ENCODE data around the gene CNOT2.

The CNOT2 gene

DNA sequence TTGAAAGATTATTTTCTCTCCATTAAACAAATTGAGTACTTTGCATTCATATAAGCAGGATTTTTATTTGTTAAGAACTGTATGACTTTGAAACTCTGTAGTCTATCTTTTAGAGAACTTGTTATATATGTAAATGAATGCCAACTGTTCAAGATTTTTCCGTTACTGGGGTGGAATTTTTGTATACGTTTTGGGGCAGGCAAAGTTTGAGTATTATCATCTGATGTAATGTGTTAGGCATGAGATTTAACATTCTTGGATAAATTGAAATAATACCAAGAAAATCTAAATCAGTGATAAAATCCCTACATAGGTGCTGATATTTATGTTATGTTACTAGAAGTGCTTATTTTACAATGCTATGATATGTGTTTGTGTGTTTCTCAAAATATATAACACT lies 8.4 kb downstream of the CNOT2 start:
- no peak for DNase-seq

DNA sequence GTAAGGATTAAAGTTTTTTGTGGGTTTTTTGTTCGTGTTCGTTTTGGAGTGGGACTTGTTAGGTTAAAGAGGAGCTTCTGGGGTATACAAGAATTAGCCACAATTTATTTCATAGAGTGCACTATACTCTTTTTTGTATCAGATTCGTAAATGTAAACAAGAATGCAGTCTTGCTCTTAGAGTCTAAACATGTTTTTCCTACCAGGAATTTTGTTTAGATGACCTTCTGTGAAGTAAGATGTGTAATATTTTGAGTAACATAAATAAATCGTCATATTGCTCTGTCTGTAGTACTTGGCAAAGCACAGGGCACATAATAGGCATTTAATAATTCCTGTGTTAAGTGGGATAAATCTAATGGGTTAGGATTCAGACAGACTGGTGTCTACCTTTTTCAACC lies 9.6 kb downstream of the CNOT2 start:
- DNase-seq = no peak

DNA sequence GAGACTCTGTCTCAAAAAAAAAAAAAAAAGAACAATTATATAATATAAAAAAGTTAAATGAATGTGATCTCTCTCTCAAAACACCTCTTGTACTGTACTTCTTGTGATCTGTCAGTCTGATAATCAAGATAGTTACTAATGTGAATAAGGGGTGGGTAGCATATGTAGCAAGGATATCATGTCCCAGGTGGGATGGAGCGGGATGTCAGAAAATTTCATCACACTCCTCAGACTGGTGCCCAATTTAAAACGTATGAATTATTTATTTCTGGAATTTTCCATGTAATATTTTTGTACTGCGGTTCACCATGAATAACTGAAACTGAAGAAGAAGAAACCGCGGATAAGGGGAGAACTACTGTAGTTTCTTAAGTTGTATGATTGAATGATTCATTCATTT lies 11.0 kb downstream of the CNOT2 start:
- DNase-seq = no peak

DNA sequence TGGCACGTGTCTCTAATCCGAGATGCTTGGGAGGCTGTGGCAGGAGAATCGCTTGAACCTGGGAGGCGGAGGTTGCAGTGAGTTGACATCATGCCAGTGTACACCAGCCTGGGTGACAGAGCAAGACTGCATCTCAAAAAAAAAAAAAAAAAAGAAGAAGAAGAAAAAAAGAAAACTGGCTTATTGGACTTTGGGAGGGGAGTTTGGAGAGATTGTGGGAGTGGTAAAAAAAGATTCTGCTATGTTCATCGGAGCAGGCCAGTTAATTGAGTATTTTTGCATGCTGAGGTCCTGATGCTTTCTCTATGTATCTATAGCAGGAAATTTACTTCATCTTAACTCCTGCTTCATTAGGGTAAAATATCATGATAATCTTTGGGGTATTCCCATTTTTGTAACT lies 11.6 kb downstream of the CNOT2 start:
- no peak for DNase-seq

DNA sequence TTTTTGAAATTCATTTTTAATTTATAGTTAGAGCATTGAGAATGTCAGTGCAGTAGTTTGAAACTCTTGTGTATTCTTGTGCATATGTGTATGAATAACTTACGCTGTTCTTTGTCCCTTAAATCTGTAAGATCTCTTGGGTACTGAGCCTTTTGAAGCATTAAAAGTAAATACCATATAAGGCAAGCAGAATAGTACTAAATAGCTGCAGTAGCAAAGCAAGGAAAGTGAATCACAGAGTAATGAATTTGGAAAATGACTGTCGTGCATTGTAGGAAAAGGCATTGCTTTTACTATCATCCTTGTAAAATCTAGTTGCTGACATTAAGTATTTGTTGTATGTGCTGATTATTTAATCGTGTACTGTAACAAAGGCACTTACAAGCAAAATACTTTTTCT lies 12.1 kb downstream of the CNOT2 start:
- DNase-seq = no peak

DNA sequence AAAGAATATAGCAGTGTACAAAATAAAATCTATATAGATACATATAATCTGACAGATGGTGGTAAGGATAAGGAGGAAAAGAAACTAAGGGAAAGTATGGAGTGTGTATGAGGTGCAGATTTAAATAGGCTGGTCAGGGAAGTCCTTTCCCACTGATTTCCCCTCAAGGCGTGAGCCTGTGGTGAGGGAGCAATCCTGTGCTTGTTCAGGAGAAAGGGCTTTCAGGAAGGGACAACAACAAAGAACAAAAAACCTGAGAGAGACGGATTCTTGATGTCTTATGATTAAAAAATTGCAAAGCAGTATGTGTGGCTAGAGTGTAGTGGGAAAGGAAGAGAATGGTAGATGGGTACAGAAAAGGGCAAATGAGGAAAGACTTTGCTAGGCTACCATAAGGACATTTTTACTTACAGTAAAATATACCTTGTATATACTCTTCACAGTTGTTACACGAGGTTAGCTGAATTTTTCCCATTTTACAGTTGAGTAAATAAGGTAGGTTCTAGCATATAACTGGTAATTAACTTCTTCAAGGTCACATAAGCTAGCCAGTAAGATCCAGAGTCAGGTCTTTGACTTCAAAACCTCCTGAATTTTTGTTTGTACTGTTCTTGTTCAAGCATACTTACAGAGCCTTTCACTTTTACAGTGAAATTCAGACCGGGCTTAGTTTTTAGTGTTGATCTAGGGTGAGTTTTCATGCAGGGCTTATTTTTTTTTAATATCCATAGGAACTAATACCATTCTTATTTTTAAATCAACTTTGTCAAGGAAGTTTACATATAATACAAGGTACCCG lies 15.6 kb downstream of the CNOT2 start:
- no peak for DNase-seq

DNA sequence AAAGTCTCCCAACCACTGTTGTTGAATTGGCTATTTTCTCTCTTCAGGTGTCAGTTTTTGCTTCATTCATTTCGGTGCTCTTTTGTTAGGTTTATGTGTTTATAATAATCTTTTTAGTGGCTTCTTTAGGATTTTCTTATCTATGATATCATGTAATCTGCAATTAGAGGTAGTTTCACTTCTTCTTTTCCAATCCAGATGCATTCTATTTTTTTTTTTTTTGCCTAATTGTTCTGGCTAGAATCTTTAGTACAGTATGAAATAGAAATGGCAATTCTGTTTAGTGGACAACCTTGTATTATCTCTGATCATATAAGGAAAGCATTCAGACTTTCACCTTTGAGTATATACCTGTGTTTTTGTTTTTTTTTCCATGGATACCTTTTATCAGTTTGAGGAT lies 17.4 kb downstream of the CNOT2 start:
- DNase-seq = no peak

DNA sequence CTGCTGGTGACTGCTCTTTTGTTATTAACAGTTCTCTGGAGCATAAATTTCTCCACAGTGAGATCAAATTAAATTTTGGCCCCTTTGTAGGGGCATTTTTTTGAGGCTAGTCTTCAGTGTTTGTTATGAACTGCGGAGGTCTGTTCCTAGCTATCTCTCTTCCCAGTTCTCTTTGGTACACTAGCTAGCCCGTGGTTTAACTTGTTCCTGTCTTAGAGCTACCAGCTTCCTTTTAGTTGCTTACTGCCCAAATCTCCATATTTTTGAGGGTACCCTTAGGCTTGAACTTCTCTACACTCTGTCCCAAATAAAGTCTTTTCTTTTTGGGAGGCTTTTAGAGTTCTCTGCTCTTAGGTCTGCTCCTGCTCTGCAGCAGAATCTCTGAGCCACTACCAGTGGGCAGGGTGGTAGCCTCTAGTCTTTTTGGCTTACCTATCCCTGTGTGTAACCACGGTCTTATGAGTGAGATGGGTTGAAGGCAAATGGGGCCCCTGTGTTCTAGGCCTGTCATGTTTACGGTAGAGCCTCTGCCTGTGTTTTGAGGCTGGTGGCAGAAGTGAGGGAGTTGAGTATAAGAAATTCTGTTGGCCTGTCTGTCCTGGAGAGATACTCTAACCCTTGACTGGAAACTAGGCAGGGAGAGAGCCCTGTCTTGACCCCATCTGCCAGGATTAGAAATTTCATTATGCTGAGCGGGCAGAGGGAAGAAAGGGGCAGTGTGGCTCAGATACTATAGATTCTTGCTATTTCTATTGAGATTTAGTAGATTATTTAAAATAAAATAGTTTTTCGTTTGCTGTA lies 21.0 kb downstream of the CNOT2 start:
- DNase-seq = no peak

DNA sequence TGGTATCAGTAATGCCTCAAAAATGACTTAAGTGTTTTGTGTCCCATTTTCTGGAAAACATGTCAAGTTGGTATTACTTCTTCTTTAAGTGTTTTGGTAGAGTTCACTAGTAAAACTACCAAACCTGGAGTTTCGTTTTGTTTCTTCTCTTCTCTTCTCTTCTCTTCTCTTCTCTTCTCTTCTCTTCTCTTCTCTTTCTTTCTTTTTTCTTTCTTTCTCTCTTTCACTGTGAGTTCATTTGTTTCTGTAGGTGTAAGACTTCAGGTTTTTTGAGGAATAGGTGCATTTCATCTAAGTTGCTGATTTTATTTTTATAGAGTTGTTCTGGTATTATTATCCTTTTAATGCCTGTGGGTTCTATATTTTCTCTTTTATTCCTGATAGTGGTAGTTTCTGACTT lies 21.9 kb downstream of the CNOT2 start:
- DNase-seq = no peak

DNA sequence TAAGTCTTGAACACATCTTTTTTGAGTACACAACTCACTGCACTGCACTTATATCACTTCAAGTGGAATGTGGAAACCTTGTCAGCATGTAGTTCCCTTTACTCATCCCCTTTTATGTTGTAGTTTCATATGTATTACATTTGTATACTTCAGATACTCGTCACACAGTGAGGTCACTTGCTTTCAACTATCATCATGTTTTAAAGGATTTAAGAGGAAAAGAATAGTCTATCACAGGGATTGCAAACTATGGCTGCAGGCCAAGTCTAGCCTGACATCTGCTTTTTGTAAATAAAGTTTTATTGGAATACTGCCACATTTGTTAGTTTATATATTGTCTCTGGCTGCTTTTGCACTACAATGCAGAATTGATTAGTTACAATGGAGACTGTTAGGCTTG lies 24.3 kb downstream of the CNOT2 start:
- DNase-seq = no peak

DNA sequence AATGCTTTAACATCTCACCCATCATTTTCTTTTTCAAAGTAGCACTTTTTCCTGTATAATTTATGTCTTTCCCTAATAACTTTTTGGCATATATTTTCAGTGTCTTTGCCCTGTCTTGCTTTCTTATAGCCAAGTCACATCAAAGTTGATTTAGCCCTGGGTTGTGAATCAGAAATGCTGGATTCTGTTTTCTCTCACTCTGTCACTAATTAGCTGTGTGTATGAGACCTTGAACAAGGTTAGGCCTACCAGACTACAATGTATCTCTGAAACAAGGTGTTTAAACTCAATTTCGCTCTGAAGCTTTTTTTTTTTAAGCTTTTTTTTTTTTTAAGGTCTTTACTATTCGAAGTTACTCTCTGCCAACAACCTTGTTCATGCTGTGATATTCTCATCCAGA lies 25.7 kb downstream of the CNOT2 start:
- no peak for DNase-seq

DNA sequence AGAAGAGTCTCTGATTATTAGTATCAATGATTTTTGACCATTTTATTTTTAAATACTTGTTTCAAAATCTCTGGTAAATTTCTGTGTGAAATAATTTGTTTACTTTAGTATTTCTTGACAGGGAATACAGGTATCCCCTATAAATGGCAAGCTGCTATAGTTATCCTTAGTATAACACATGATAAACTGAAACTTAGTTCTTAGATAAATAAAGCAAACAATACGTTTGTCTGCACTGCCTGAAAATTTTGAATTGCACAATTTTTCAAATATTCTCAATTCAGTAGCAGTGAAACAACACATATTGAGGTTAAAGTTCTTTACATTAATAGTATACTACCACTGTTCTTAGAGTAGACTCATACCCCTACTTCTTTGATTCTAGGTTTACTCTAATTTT lies 26.9 kb downstream of the CNOT2 start:
- no peak for DNase-seq

DNA sequence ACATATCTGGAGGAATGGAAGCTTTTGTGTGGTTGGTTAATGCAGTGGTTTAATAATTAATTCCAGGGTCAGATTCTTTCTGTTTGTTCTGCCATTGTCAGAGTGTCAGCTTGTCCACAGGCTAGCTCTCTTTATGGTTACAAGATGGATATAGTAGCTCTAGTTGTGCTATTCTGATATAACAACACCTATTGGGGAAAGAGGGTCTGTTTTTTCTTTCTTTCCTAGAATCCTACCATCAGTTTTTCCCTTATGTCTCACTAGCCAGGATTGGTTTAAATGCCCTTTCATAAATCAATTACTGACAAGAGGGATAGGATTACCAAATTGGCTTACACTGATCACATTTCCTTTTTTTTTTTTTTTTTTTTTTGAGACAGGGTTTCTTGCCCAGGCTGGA lies 27.8 kb downstream of the CNOT2 start:
- no peak for DNase-seq

DNA sequence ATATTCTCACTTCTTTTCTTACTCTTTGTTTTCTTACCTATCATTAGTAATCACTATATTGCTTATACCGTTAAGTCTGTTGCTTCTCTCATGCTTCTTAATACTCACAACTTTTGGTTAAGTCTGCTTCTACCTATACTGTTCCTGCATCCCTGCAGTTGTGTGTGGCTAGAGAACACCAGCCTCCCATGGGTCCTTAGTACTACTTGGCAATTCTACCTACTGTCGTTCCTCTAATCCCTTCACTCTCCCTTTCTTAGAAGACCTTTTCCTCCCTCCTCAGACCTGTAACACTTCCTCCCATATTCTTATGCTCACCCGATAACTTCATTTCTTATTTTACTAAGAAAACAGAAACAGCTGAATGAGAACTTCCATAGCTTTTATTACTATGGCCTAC lies 29.3 kb downstream of the CNOT2 start:
- no peak for DNase-seq

DNA sequence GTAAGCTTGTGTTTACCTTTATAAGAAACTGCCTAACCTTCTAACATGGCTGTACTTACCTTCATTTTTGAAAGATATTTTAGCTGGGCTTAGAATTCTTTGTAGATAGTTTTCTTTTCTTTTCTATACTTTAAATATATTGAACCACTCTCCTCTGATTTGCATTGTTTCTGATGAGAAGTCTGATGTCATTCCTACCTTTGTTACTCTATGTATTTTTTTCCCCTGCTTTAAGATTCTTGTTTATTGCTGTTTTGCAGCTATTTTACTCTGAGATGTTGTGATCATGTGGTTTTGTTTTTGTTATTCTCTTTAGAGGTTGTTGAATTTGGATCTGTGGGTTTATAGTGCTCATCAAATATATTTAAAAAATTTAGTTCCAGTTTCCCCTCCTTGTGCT lies 31.8 kb downstream of the CNOT2 start:
- no peak for DNase-seq

DNA sequence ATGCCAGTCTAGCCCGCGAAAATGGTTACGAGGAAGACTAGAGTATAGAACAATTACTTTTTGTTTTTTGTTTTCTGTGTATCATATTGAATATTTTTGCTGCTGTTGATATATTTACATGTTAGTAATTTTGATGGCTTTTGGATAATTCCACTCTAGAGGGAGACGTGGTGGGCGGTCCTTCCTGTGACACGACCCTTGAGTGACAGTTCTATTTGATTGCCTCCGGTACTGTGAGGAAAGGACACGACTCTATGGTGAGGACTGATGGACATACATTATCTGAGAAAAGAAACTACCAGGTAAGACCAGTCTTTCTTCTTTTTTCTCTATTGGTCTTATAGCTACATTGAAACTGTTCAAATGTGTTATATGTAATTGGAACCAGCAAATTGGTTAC lies 34.7 kb downstream of the CNOT2 start:
- no peak for DNase-seq

DNA sequence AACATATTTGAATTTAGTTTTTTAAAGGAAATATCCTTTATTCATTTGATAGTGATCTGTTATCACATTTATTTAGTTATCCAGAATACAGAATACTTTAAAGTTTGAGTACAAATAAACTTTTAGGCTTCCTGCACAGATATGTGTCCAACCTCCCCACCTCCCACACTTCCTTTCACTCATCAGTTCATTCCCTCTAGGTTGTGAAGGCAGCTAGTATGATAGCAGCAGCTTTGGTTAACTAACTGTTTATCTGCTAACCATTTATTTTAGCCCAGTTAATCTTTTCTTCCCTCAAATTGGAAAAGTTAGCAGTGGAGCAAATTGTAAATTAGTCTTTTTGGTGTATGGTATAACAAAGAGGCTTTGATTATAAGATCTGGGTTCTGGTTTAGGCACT lies 35.7 kb downstream of the CNOT2 start:
- no peak for DNase-seq

DNA sequence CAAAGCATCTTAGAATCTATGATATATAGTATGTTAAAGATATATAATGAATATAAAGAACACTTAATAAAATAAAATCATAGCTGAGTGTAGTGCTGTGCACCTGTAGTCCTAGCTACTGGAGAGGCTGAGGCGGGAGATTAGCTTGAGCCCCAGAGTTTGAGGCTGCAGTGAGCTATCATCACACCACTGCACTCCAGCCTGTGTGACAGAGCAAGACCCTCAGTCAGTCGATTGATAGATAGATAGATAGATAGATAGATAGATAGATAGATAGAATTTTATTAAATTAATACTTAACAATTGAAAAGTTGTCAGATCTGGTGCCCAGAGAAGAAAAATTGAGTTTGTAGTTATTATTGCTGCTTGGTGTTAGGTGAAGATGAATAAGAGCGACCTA lies 40.0 kb downstream of the CNOT2 start:
- no peak for DNase-seq

DNA sequence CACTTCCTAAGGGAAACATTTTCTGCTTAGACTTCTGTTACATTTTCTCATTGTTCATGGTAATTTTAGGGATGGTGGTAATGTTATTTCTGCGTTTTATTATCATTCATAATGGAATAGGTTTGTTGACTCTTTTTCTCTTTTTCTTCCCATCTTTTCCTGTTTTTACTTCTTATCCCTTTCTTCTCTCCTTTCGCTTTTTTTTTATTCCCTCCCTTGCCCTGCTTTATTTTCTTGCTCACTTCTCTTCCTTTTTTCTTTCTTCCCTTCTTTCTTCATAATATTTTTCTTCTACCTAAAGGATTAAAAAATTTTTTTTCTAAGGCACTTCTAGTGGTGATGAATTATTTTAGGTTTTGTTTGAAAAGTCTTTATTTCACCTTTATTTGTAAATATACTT lies 45.6 kb downstream of the CNOT2 start:
- no peak for DNase-seq

DNA sequence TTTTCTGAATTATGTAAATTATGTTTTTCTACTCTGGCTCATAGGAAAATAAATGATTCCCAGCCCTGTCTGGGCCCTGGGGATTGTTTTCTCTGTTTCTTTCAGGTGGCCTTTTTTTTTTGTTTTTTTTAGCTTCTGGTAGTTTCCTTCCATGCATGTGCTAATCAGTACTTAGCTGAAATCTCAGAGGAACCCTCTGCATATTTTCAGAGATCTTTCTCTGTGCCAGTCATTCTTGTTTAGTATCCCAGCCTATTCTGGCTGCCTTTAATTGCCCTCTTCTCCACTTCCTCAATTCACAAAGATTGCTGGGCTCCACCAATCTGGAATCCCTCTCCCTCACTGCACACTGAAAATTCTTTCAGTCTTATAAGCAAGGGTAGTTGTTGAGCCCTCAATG lies 46.9 kb downstream of the CNOT2 start:
- DNase-seq = no peak

DNA sequence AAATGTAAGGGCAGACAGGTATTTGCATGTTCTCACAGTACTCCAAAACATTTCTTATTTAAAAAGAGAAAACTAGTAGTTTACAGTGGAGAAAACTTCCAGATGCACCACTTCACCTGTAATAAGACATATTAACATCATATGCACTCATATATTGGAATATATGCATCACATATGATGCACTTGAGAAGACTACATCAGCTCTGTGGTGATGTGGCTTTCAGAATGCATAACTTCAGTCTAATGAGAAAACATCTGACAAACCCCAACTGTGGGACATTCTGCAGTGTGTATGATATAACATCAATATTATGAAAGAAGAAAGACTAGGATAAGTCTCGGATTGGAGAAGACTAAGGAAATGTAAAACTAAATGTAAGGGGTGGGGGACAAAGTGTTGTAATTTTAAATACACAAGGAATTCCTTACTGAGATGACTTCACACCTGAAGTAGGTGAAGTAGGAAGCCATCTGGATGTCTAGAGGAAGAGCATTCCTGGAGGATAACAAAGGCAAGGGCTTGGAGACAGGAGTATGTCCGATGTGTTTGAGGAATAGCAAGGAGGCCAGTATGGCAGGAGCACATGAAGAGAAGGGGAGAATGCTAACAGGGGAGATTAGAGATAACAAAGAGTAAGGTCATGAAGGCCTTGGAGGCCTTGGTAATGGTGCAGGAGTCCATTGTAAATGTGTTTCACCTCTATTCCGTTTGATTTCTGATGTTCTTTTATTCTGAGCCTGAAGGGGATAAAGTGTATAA lies 49.0 kb downstream of the CNOT2 start:
- no peak for DNase-seq

DNA sequence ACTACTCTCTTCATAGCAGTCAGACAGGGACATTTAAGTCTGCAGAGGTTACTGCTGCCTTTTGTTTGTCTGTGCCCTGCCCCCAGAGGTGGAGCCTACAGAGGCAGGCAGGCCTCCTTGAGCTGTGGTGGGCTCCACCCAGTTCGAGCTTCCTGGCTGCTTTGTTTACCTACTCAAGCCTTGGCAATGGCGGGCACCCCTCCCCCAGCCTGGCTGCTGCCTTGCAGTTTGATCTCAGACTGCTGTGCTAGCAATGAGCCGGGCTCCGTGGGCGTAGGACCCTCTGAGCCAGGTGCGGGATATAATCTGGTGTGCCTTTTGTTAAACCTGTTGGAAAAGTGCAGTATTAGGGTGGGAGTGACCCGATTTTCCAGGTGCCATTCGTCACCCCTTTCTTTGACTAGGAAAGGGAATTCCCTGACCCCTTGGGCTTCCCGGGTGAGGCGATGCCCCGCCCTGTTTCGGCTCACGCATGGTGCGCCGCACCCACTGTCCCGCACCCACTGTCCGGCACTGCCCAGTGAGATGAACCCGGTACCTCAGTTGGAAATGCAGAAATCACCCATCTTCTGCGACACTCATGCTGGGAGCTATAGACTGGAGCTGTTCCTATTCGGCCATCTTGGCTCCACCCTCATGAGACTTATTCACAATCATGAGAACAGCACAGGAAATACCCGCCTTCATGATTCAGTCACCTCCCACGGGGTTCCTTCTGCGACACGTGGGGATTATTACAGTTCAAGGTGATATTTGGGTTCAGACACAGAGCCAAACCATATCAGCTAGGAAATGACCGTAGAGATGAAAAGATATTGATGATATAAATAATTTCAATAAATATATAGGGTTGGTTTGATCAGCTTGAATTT lies 61.7 kb downstream of the CNOT2 start:
- DNase-seq = peak; percentile 13

DNA sequence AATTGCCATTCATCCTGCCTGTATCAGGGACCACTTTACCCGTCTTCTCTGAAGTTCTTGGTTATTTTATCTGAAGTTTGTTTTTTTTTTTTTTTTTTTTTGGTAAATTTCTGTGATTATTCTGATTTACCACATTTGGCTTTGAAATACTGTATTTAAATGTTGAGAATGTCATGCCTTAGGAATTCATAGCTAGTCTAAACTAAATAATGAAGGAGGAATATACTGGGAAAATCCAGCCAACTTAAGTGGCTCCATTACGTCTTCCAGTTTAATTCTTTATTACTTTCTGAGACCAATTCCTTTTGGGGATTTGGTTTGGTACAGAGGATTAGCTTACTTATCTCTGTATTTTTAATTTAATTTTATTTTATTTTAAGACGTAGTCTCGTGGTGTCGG lies 62.6 kb downstream of the CNOT2 start:
- DNase-seq = no peak

All from stimulated activated CD4-positive, alpha-beta T cell treated with anti-CD3 and anti-CD28 coated beads, Interleukin-12 subunit alpha, Interleukin-12 subunit beta, amount 100 ng/mL, for 4 hours (primary cell).